GM19035 (cell line): ENCODE measurements around the gene GALNT13.
"Not testable (repeated sequence)": the region's sequence is repeated elsewhere in the genome, so short reads cannot be mapped to it uniquely, and the experiment has no call there.

Source experiments
- ATAC-seq: cut with Tn5 transposase; IDR thresholded peaks from one replicate; pipeline ENCODE4 v1.9.1; 2021; ENCODE audit not compliant: unreplicated experiment

GALNT13 gene

DNA sequence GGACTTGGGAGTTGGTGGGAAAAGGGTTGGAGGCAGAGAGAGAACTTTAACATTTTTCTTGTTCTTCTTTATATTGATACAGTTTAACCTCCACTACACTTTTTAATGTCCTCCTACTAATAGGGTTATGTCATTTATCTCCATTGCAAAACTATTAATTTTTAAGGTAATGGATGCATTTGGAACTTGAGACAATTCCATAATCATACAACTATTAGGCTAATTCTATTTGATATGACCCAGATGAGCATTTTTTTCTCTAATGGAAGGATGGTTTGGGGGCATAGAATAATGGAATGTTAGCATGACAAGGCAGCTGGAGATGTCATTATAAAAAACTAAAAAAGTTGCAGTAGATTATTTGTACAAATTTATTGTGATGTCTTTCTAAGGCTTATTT is 587.6 kb downstream of the GALNT13 start:
- ATAC-seq, result no peak

DNA sequence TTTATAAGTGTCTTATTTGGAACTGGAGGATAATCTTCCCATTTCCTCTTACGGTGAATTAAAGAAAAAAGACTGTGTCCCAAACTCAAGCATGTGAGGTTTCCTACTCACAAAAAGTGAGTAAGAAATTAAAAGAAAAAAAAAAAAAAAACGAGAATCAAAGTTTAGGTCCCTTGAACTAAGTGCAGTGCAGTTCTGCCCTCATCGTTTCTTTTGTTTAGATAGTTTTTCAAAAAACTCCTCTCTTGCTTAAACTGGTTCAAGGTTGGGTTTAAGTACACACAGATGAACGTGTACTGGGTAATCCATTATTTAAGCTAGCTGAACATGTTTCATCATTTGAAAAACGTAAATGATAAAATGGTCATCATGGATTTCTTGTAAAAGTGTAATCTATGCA is 590.9 kb downstream of the GALNT13 start:
- ATAC-seq, result no peak

GRCh38 chr2:154466226-154466625 is 594.5 kb downstream of the GALNT13 start:
- no peak for ATAC-seq

DNA sequence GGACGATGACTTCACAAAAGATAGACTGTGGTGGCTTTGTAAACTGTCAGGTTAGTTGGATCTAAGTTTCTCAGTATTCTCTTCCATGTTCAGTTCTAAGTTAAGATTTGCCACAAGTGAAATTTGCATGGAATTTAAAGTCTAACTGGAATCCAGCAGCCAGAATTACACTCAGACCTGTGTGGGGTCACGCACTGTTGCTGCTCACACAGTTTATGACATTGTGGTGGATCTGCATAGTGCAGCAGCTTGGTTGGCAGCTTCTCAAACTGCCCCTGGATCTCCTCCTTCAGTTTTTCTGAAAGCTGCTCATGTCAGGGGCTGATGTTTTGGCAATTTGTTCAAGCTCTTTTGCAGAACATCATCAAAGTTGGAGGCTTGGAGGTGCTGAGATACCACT is 598.7 kb downstream of the GALNT13 start:
- ATAC-seq, result no peak

GRCh38 chr2:154471492-154471891 is 599.8 kb downstream of the GALNT13 start:
- ATAC-seq, result not testable (repeated sequence)

GRCh38 chr2:154477319-154477718 is 605.6 kb downstream of the GALNT13 start:
- ATAC-seq, result no peak

GRCh38 chr2:154480521-154480920 is 608.8 kb downstream of the GALNT13 start:
- ATAC-seq, result no peak

GRCh38 chr2:154481336-154481735 is 609.6 kb downstream of the GALNT13 start:
- no peak for ATAC-seq

- no peak for ATAC-seq
Observed at GRCh38 chr2:154484338-154485099, 612.8 kb downstream of the GALNT13 start.

DNA sequence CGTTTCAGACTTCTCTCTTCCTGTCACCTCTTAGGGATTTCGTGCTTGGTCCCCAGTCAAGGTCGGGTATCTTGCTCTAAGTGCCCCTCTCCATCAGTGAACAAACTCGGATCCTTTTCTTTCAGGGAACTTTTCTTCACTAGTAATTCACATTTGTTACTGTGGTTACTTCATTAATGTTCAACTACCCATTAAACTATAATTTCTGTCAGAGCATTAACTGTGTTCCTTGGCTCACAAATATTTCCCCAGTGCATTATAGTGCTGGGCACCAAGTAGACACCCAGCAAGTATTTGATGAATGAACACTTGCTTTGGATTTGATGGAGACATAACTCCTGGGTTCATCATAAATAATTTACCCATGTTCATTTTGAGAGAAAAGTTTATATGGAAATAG is 617.1 kb downstream of the GALNT13 start:
- ATAC-seq, result no peak

DNA sequence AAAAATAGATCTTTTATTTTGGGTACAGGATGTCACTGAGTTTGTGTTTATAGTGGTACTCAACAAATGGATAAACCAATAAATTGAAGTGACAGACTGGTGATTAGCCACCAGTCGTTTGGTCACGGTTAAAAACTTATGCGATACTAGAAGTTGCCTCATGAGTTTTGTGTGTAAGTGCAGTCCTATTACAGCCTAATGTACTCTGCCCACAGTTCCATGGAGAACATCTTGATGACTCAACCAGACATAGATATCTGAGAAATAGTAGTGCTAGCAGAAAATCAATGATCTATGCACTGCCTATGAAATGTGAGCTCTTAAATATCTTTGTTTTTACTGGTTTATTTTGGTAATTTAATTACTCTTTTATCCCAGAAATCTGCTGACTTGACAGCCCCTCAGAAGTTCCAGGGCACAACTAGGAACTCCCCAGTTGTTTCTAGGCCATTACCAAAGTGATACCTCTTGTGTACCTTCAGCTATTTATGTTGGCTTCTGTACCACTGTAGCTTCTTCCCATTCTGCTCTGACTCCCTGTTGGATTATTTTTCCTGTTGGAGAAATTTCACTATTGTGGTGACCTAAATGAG is 617.6 kb downstream of the GALNT13 start:
- no peak for ATAC-seq

- ATAC-seq, result no peak
Observed at GRCh38 chr2:154490530-154490929, 618.8 kb downstream of the GALNT13 start.

- ATAC-seq, result no peak
Observed at GRCh38 chr2:154495455-154495868, 623.7 kb downstream of the GALNT13 start.

DNA sequence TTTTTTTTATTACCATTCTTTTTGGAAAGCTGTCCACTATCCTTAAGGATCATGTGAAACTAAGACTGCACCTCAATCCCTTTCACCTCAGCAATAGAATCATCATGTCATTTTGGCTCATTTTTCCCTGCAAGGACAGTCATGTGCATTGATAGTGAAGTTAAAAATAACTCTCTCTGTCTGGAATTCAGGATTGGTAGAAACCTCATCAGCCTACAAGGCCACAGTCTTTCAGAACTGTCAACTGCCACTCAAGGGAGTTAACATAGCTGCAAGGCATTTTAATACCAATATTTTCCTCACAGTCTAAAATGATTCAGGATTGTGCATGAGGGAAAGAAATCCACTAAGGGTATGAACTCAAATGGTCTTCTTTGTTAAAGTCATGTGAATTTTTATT is 625.3 kb downstream of the GALNT13 start:
- ATAC-seq, result no peak
